ENCODE results near the gene ROR2.

GRCh38 chr9:91522481-91522880 lies 427.5 kb downstream of the ROR2 start:
- TF ChIP-seq ATF3 (CRISPR knock-in tag; IDR thresholded peaks at IDR 0.05) (no peak), ADNP (CRISPR knock-in tag; IDR thresholded peaks at IDR 0.05) (no peak), JUND (CRISPR knock-in tag; IDR thresholded peaks at IDR 0.05) (no peak), ZNF430 (CRISPR knock-in tag; IDR thresholded peaks at IDR 0.05) (no peak), TAF1 (CRISPR knock-in tag; IDR thresholded peaks at IDR 0.05) (no peak), HDAC2 (CRISPR knock-in tag; IDR thresholded peaks at IDR 0.05) (no peak), SOX5 (CRISPR knock-in tag; IDR thresholded peaks at IDR 0.05; ENCODE audit: borderline replicate concordance) (no peak), ZNF124 (CRISPR knock-in tag; IDR thresholded peaks at IDR 0.05) (no peak), MAX (IDR thresholded peaks at IDR 0.05) (no peak), CBFB (CRISPR knock-in tag; IDR thresholded peaks at IDR 0.05) (no peak)
